Endothelial cell of umbilical vein (primary cell): ENCODE measurements around the gene SMAD5. TPM values are rescaled to one million over a fixed set of nuclear protein-coding genes. Genes with fewer than 3 reads are reported as not detected.

Source experiments
- BruUV-seq: library from RNA; stranded (reverse); fragments of 400-500 nt; replicated peaks from 2 replicates; lab custom pipeline; 2021; lab: Mats Ljungman, UMichigan
- CTCF ChIA-PET: fragments of 300-600, 350-600 bp; sonication (Branson Sonifier 250); formaldehyde crosslinking; loops from one replicate; lab custom pipeline; 2021; ENCODE audit warnings: antibody characterized with exemption, inconsistent platforms; lab: Charles Lee
- POLR2A ChIA-PET: fragments of 300-600, 350-600 bp; sonication (Branson Sonifier 250); formaldehyde crosslinking; loops from one replicate; lab custom pipeline; 2021; ENCODE audit warnings: antibody characterized with exemption, inconsistent platforms; lab: Charles Lee
- DNase-seq: peaks from one replicate; pipeline ENCODE4 v3.0.0-alpha.2; 2011; ENCODE audit warnings: low read depth, low spot score
- FAIRE-seq: peaks from 2 replicates; lab custom pipeline; 2011; peaks lifted over from hg19 to GRCh38; lab: Jason Lieb, UNC
- H2AFZ ChIP-seq: 2 replicates; pipeline ENCODE4 v1.6.0; 2012; ENCODE audit warnings: low read depth, low read length, control low read depth, inconsistent platforms
- H3K27ac ChIP-seq: 2 replicates; pipeline ENCODE4 v1.5.1; 2011; ENCODE audit warnings: low read depth, mild to moderate bottlenecking, control low read depth, low read length, moderate library complexity; ENCODE audit not compliant: insufficient read depth
- H3K27me3 ChIP-seq, 2 experiments: 2 replicates each; pipeline versions ENCODE4 v1.6.0 to v1.6.1; 2011; ENCODE audit warnings: low read length in 2 of 2, mixed read lengths in 1 of 2; ENCODE audit not compliant: control insufficient read depth in 2 of 2, insufficient read depth in 2 of 2
- H3K36me3 ChIP-seq, 2 experiments: 2 replicates in 1 of 2; 3 replicates in 1 of 2; pipeline ENCODE4 v1.5.1; 2011; ENCODE audit warnings: low read length in 2 of 2, mild to moderate bottlenecking in 1 of 2, moderate library complexity in 1 of 2; ENCODE audit not compliant: control insufficient read depth in 2 of 2, insufficient read depth in 2 of 2; ENCODE audit errors: extremely low read depth in 1 of 2
- H3K4me1 ChIP-seq: 3 replicates; pipeline ENCODE4 v1.5.1; 2011; ENCODE audit warnings: mild to moderate bottlenecking, low read length; ENCODE audit not compliant: control insufficient read depth, insufficient read depth; ENCODE audit errors: extremely low read depth
- H3K4me2 ChIP-seq: 2 replicates; pipeline ENCODE4 v1.6.1; 2011; ENCODE audit warnings: low read length, control low read depth, mixed read lengths; ENCODE audit not compliant: insufficient read depth
- H3K4me3 ChIP-seq, 3 experiments: fragments of 200-600 bp in 1 of 3; sonication (generic), shearing (Covaris generic) in 1 of 3; replicated peaks in 1 of 3; 2 replicates each; pipeline ENCODE4 v1.5.1; 2011 to 2016; ENCODE audit warnings: control low read depth in 3 of 3, low read length in 3 of 3, mild to moderate bottlenecking in 2 of 3, inconsistent platforms in 1 of 3, low read depth in 1 of 3, moderate library complexity in 1 of 3; ENCODE audit not compliant: insufficient read depth in 1 of 3
- H3K79me2 ChIP-seq: 2 replicates; pipeline ENCODE4 v1.6.0; 2012; ENCODE audit warnings: low read length, inconsistent platforms; ENCODE audit not compliant: control insufficient read depth, insufficient read depth
- H3K9ac ChIP-seq: replicated peaks from 2 replicates; pipeline ENCODE3; 2011; ENCODE audit warnings: low read length, control low read depth; ENCODE audit not compliant: insufficient read depth; ENCODE audit errors: extremely low read depth
- H3K9me1 ChIP-seq: replicated peaks from 3 replicates; pipeline ENCODE4 v1.6.0; 2011; ENCODE audit warnings: mild to moderate bottlenecking, low read length; ENCODE audit not compliant: control insufficient read depth, insufficient read depth; ENCODE audit errors: extremely low read depth
- H3K9me3 ChIP-seq: replicated peaks from 2 replicates; pipeline ENCODE4 v1.5.1; 2012; ENCODE audit warnings: low read length, inconsistent platforms; ENCODE audit not compliant: control insufficient read depth, insufficient read depth
- H4K20me1 ChIP-seq: replicated peaks from 2 replicates; pipeline ENCODE3; 2011; ENCODE audit warnings: mild to moderate bottlenecking, low read length; ENCODE audit not compliant: control insufficient read depth, insufficient read depth; ENCODE audit errors: extremely low read depth
- EZH2 ChIP-seq: IDR thresholded peaks from 2 replicates; pipeline ENCODE4 v1.6.1; 2012; ENCODE audit warnings: borderline replicate concordance, low read depth, mild to moderate bottlenecking, moderate library complexity, low read length, inconsistent platforms; ENCODE audit not compliant: severe bottlenecking
- FOS ChIP-seq: IDR thresholded peaks from 2 replicates; pipeline ENCODE4 v1.6.1; 2011; ENCODE audit warnings: mild to moderate bottlenecking, low read length, moderate library complexity, borderline replicate concordance; ENCODE audit not compliant: insufficient read depth
- GATA2 ChIP-seq: IDR thresholded peaks from 2 replicates; pipeline ENCODE4 v1.7.0; 2011; ENCODE audit warnings: low read depth, mild to moderate bottlenecking, moderate library complexity, mixed read lengths, low read length; ENCODE audit not compliant: insufficient read length, insufficient read depth
- JUN ChIP-seq: IDR thresholded peaks from 2 replicates; pipeline ENCODE4 v1.6.1; 2011; ENCODE audit warnings: borderline replicate concordance, low read depth; ENCODE audit not compliant: insufficient read length, insufficient read depth
- MAX ChIP-seq: IDR thresholded peaks from 2 replicates; pipeline ENCODE4 v1.6.1; 2011; ENCODE audit not compliant: insufficient read depth, insufficient read length
- MYC ChIP-seq: IDR thresholded peaks from one replicate; pipeline ENCODE4 v1.6.1; 2011; ENCODE audit warnings: mild to moderate bottlenecking, low read depth, low read length
- POLR2A ChIP-seq: IDR thresholded peaks from 2 replicates; pipeline ENCODE4 v1.6.1; 2012; ENCODE audit warnings: low read depth, mild to moderate bottlenecking, control low read depth, low read length
- POLR2AphosphoS5 ChIP-seq: IDR thresholded peaks from 2 replicates; pipeline ENCODE4 v1.6.1; 2012; ENCODE audit warnings: low read depth, mild to moderate bottlenecking, control low read depth, low read length, moderate library complexity; ENCODE audit not compliant: insufficient read depth
- dilution Hi-C: fragments of 300-500 bp; cut with MboI; formaldehyde crosslinking; loops from one replicate; pipeline ENCODE4 v1.15.0; 2019; ENCODE audit warnings: low sequenced_read_pairs; ENCODE audit not compliant: extremely low pct_ligation_motif_present
- intact Hi-C: fragments of 100-400 bp; cut with micrococcal nuclease; formaldehyde crosslinking; loops from one replicate; pipeline ENCODE4 v1.10.0; 2022
- polyA plus RNA-seq, 4 experiments: library from polyadenylated mRNA; depleted of rRNA in 3 of 4; stranded (reverse) in 3 of 4; unstranded in 1 of 4; fragments of >200 nt; gene quantifications; 2 replicates each; pipeline versions ENCODE4 v1.2.1 to v1.2.3, GENCODE V29; 2011 to 2012; ENCODE audit warnings: missing spikeins in 1 of 4
- total RNA-seq: library from RNA; stranded (reverse); gene quantifications from 2 replicates; pipeline ENCODE4 v1.2.3, GENCODE V29; 2021
- TF ChIP-seq, protein P1 (sequence below), 2 donors: IDR thresholded peaks; 1 replicate in 1 of 2; 2 replicates in 1 of 2; pipeline ENCODE4 v1.5.1; 2011; ENCODE audit warnings: low read length in 2 of 2, mild to moderate bottlenecking in 2 of 2, moderate library complexity in 2 of 2, control low read depth in 1 of 2, inconsistent platforms in 1 of 2, low read depth in 1 of 2; ENCODE audit not compliant: insufficient read depth in 1 of 2; ENCODE audit errors: extremely low read depth in 1 of 2

SMAD5 gene
- total and polyA plus RNA-seq, 2 donors (not counting 3 experiments of a cell fraction or from before 2014, with no cell fraction given), result 26.0 to 66.0 TPM

GRCh38 chr5:136087961-136088871, 44.4 kb upstream of the SMAD5 start:
- dilution Hi-C loops, result no loop called here
- H3K4me2 ChIP-seq, result no peak overlapping the region
- peaks cover 5 to 7% of the 10 kb centered on the region in 2 experiments for H3K27me3 ChIP-seq
- POLR2A ChIA-PET, result no interaction called here
- peak; percentile 52 for DNase-seq
- H3K4me1 ChIP-seq, result peaks cover 10% of the 10 kb centered on the region
- peak overlapping the region; percentile 55 for H2AFZ ChIP-seq
- H3K4me3 ChIP-seq, result no peak overlapping the region
- CTCF ChIA-PET, result interaction anchor here (0.9 to 1.5 kb wide), 8 partner anchors 8 to 143 kb away, joined by 3 to 5 read pairs (median 4); no protein-coding TSS in a partner anchor
- H4K20me1 ChIP-seq, result no peaks in the 10 kb centered on the region
- no peaks in the 10 kb centered on the region for H3K9me3 ChIP-seq
- no peaks in the 10 kb centered on the region for H3K36me3 ChIP-seq
- no peak for FAIRE-seq
- TF ChIP-seq FOS (no peak), MYC (no peak), EZH2 (no peak), POLR2AphosphoS5 (no peak), MAX (no peak), JUN (no peak), POLR2A (no peak), GATA2 (no peak)
- TF ChIP-seq, protein P1, sequence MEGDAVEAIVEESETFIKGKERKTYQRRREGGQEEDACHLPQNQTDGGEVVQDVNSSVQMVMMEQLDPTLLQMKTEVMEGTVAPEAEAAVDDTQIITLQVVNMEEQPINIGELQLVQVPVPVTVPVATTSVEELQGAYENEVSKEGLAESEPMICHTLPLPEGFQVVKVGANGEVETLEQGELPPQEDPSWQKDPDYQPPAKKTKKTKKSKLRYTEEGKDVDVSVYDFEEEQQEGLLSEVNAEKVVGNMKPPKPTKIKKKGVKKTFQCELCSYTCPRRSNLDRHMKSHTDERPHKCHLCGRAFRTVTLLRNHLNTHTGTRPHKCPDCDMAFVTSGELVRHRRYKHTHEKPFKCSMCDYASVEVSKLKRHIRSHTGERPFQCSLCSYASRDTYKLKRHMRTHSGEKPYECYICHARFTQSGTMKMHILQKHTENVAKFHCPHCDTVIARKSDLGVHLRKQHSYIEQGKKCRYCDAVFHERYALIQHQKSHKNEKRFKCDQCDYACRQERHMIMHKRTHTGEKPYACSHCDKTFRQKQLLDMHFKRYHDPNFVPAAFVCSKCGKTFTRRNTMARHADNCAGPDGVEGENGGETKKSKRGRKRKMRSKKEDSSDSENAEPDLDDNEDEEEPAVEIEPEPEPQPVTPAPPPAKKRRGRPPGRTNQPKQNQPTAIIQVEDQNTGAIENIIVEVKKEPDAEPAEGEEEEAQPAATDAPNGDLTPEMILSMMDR (IDR thresholded peaks at IDR 0.05; ENCODE audit: extremely low read depth in 1 of 2, insufficient read depth in 1 of 2, low read depth in 1 of 2, low read length in 2 of 2), result no peak
- no peak overlapping the region for H3K27ac ChIP-seq
- H3K79me2 ChIP-seq, result no peaks in the 10 kb centered on the region
- H3K9me1 ChIP-seq, result no peaks in the 10 kb centered on the region
- H3K9ac ChIP-seq, result no peak overlapping the region
- intact Hi-C loops, result no loop called here
- no TSS peak for BruUV-seq
